K562 (cell line): ENCODE measurements around the gene NEU3. TPM values are rescaled to one million over a fixed set of nuclear protein-coding genes. Genes with fewer than 3 reads are reported as not detected.

ENCODE experiments used
- DMBX1 ChIP-seq: fragments of 250-450 bp; sonication (Bioruptor Pico); IDR thresholded peaks from 2 replicates; pipeline ENCODE4 v1.8.0; 2022; ENCODE audit warnings: inconsistent platforms, mild to moderate bottlenecking, moderate library complexity, borderline replicate concordance
- E2F4 ChIP-seq: sonication (generic); formaldehyde crosslinking; IDR thresholded peaks from 2 replicates; pipeline ENCODE4 v1.8.0; 2022; ENCODE audit warnings: mild to moderate bottlenecking, low read depth, missing genetic modification reagents
- KLF10 ChIP-seq: fragments of 250-450 bp; sonication (Bioruptor Pico); IDR thresholded peaks from 2 replicates; pipeline ENCODE4 v1.6.1; 2021; ENCODE audit warnings: matching md5 sums
- MYC ChIP-seq, 2 experiments: fragments of 250-450 bp in 1 of 2; sonication (Bioruptor Pico) in 1 of 2; IDR thresholded peaks; 2 replicates each; pipeline versions ENCODE4 v1.5.1 to v1.6.1; 2012 to 2021; ENCODE audit warnings: low read depth in 2 of 2, borderline replicate concordance in 1 of 2, improper control_type of control experiment in 1 of 2, low read length in 1 of 2, mild to moderate bottlenecking in 1 of 2, moderate library complexity in 1 of 2
- NFIX ChIP-seq: fragments of 250-450 bp; sonication (Bioruptor Pico); IDR thresholded peaks from 2 replicates; pipeline ENCODE4 v1.4.0; 2020; ENCODE audit warnings: low read depth, mild to moderate bottlenecking, moderate library complexity
- RNF219 ChIP-seq: fragments of 250-450 bp; sonication (Bioruptor Pico); IDR thresholded peaks from 2 replicates; pipeline ENCODE4 v1.5.0; 2022; ENCODE audit warnings: mild to moderate bottlenecking
- SMARCB1 ChIP-seq: IDR thresholded peaks from 2 replicates; pipeline ENCODE4 v1.6.1; 2011; ENCODE audit warnings: improper control_type of control experiment, low read depth; ENCODE audit not compliant: insufficient read length
- TFAM ChIP-seq: fragments of 250-450 bp; sonication (Bioruptor Pico); conservative IDR thresholded peaks from 2 replicates; pipeline ENCODE4 v1.5.0; 2021; ENCODE audit warnings: mild to moderate bottlenecking, moderate library complexity
- TFE3 ChIP-seq: fragments of 450-650 bp; formaldehyde crosslinking; IDR thresholded peaks from 2 replicates; pipeline ENCODE4 v1.4.0; 2020; ENCODE audit warnings: mild to moderate bottlenecking, mixed read lengths
- XRCC5 ChIP-seq: fragments of 200-400 bp; formaldehyde crosslinking; IDR thresholded peaks from 2 replicates; pipeline ENCODE4 v1.6.1; 2017; ENCODE audit warnings: low read depth, mild to moderate bottlenecking, low read length
- ZKSCAN3 ChIP-seq: fragments of 250-450 bp; sonication (Bioruptor Pico); IDR thresholded peaks from 2 replicates; pipeline ENCODE4 v1.4.0; 2020
- ZNF23 ChIP-seq: fragments of 250-450 bp; sonication (Bioruptor Pico); IDR thresholded peaks from 2 replicates; pipeline ENCODE4 v1.4.0; 2020; ENCODE audit warnings: mild to moderate bottlenecking
- ZNF311 ChIP-seq: fragments of 250-450 bp; sonication (Bioruptor Pico); IDR thresholded peaks from 2 replicates; pipeline ENCODE4 v1.4.0; 2020; ENCODE audit warnings: mild to moderate bottlenecking, moderate library complexity
- polyA plus RNA-seq, 8 experiments: library from polyadenylated mRNA; depleted of rRNA in 4 of 8; stranded (reverse) in 5 of 8; unstranded in 3 of 8; fragments of >200 nt; fragmentation: Nextera tagmentation in 2 of 8; fragmentation: Illumina TruSeq in 1 of 8; extraction: Ambion mirVana in 2 of 8; extraction: Trizol in 1 of 8; gene quantifications; 2 replicates each; pipeline versions ENCODE4 v1.2.1 to v1.2.3, GENCODE V29; 2011 to 2014; ENCODE audit warnings: inconsistent platforms in 1 of 8, missing spikeins in 1 of 8
- total RNA-seq, 7 experiments: library from RNA; depleted of rRNA in 6 of 7; stranded (reverse); fragments of >200 nt in 6 of 7; fragmentation: Illumina TruSeq in 2 of 7; extraction: Trizol in 2 of 7; gene quantifications; 2 replicates each; pipeline versions ENCODE4 v1.2.1 to v1.2.3, GENCODE V29; 2011 to 2021; ENCODE audit warnings: low replicate concordance in 1 of 7
- TF ChIP-seq, protein P1 (sequence below): IDR thresholded peaks from 2 replicates; pipeline ENCODE4 v1.6.1; 2016; ENCODE audit warnings: missing genetic modification characterization, missing compliant biosample characterization
- TF ChIP-seq, protein P2 (sequence below): fragments of 450-650 bp; IDR thresholded peaks from 2 replicates; pipeline ENCODE4 v1.6.1; 2014; ENCODE audit warnings: low read depth, mild to moderate bottlenecking, moderate library complexity, borderline replicate concordance
- TF ChIP-seq, protein P3 (sequence below): fragments of 450-650 bp; formaldehyde crosslinking; IDR thresholded peaks from 2 replicates; pipeline ENCODE4 v1.4.0; 2020; ENCODE audit warnings: mild to moderate bottlenecking

Gene NEU3
- total and polyA plus RNA-seq, 9 of the 15 experiments (the other 6 are each of a cell fraction or from before 2014, with no cell fraction given): 6.2 to 41.3 (median 31.1) TPM

GRCh38 chr11:75029836-75030631, 41.3 kb downstream of the NEU3 start (continued):
- TF ChIP-seq MYC (IDR thresholded peaks at IDR 0.05; ENCODE audit: low read depth, low read length) (no peak), MYC (CRISPR knock-in tag; IDR thresholded peaks at IDR 0.05; ENCODE audit: borderline replicate concordance, low read depth) (no peak), KLF10 (CRISPR knock-in tag) (no peak), ZKSCAN3 (no peak), SMARCB1 (no peak), NFIX (CRISPR knock-in tag) (no peak), DMBX1 (CRISPR knock-in tag) (no peak), ZNF23 (CRISPR knock-in tag) (no peak), E2F4 (CRISPR knock-in tag) (no peak), TFE3 (CRISPR knock-in tag) (no peak; the same call in 1 of the 2 replicates), ZNF311 (no peak), XRCC5 (no peak), TFAM (no peak), RNF219 (CRISPR knock-in tag) (no peak)
- TF ChIP-seq, protein P1, sequence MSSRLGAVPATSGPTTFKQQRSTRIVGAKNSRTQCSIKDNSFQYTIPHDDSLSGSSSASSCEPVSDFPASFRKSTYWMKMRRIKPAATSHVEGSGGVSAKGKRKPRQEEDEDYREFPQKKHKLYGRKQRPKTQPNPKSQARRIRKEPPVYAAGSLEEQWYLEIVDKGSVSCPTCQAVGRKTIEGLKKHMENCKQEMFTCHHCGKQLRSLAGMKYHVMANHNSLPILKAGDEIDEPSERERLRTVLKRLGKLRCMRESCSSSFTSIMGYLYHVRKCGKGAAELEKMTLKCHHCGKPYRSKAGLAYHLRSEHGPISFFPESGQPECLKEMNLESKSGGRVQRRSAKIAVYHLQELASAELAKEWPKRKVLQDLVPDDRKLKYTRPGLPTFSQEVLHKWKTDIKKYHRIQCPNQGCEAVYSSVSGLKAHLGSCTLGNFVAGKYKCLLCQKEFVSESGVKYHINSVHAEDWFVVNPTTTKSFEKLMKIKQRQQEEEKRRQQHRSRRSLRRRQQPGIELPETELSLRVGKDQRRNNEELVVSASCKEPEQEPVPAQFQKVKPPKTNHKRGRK (tag): no peak
- TF ChIP-seq, protein P2, sequence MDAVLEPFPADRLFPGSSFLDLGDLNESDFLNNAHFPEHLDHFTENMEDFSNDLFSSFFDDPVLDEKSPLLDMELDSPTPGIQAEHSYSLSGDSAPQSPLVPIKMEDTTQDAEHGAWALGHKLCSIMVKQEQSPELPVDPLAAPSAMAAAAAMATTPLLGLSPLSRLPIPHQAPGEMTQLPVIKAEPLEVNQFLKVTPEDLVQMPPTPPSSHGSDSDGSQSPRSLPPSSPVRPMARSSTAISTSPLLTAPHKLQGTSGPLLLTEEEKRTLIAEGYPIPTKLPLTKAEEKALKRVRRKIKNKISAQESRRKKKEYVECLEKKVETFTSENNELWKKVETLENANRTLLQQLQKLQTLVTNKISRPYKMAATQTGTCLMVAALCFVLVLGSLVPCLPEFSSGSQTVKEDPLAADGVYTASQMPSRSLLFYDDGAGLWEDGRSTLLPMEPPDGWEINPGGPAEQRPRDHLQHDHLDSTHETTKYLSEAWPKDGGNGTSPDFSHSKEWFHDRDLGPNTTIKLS: no peak
- TF ChIP-seq, protein P3, sequence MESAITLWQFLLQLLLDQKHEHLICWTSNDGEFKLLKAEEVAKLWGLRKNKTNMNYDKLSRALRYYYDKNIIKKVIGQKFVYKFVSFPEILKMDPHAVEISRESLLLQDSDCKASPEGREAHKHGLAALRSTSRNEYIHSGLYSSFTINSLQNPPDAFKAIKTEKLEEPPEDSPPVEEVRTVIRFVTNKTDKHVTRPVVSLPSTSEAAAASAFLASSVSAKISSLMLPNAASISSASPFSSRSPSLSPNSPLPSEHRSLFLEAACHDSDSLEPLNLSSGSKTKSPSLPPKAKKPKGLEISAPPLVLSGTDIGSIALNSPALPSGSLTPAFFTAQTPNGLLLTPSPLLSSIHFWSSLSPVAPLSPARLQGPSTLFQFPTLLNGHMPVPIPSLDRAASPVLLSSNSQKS: no peak
